ENCODE measurements around the gene CBFA2T2. TPM values are rescaled to one million over a fixed set of nuclear protein-coding genes. Genes with fewer than 3 reads are reported as not detected.
"Not testable (repeated sequence)": the region's sequence is repeated elsewhere in the genome, so short reads cannot be mapped to it uniquely, and the experiment has no call there.

CBFA2T2 gene
- total RNA-seq, 2 experiments from 2014 or later, result 10.2 to 10.9 TPM

- ATAC-seq (no peak), DNase-seq (no peak)
- Mint-ChIP-seq H3K4me1 (ENCODE audit: low read depth) (peaks cover 10% of the 10 kb centered on the region), H3K9me3 (no peaks in the 10 kb centered on the region), H3K27ac (no peak overlapping the region), H3K27me3 (no peaks in the 10 kb centered on the region), H3K36me3 (ENCODE audit: low read depth) (no peaks in the 10 kb centered on the region), H3K4me3 (no peak overlapping the region)
- intact Hi-C loops (cut with micrococcal nuclease), result no loop called here
- TF ChIP-seq CTCF (IDR thresholded peaks at IDR 0.05), result no peak
- POLR2A ChIA-PET, result interaction anchor here (0.9 to 1.0 kb wide), 2 partner anchors 19 to 406 kb away, joined by 3 read pairs; no protein-coding TSS in a partner anchor
- CTCF ChIA-PET, result no interaction called here
Observed at GRCh38 chr20:33694639-33695012, 204.7 kb downstream of the CBFA2T2 start.

- no peak for TF ChIP-seq CTCF (IDR thresholded peaks at IDR 0.05)
- no peaks in the 10 kb centered on the region for H3K36me3 Mint-ChIP-seq (ENCODE audit: low read depth)
- H3K27me3 Mint-ChIP-seq, result no peaks in the 10 kb centered on the region
Observed at GRCh38 chr20:33696448-33696847, 206.6 kb downstream of the CBFA2T2 start.

GRCh38 chr20:33697129-33697528, 207.2 kb downstream of the CBFA2T2 start:
- ChIA-PET POLR2A (interaction anchor here (0.8 to 1.0 kb wide), 2 partner anchors 17 to 22 kb away, joined by 3 read pairs; no protein-coding TSS in a partner anchor), CTCF (no interaction called here)
- no peak for TF ChIP-seq CTCF (IDR thresholded peaks at IDR 0.05)
- H3K27ac Mint-ChIP-seq, result no peak overlapping the region
- DNase-seq, result no peak
- H3K4me1 Mint-ChIP-seq (ENCODE audit: low read depth), result peaks cover under 1% of the 10 kb centered on the region
- intact Hi-C loops (cut with micrococcal nuclease), result no loop called here
- no peaks in the 10 kb centered on the region for H3K36me3 Mint-ChIP-seq (ENCODE audit: low read depth)
- no peaks in the 10 kb centered on the region for H3K9me3 Mint-ChIP-seq
- no peak for ATAC-seq
- no peaks in the 10 kb centered on the region for H3K27me3 Mint-ChIP-seq
- no peak overlapping the region for H3K4me3 Mint-ChIP-seq

More at GRCh38 chr20:33696448-33696847, 206.6 kb downstream of the CBFA2T2 start:
- DNase-seq, result no peak
- Mint-ChIP-seq H3K9me3 (no peaks in the 10 kb centered on the region), H3K27ac (no peak overlapping the region), H3K4me1 (ENCODE audit: low read depth) (peaks cover 3% of the 10 kb centered on the region), H3K4me3 (no peak overlapping the region)
- ChIA-PET POLR2A (interaction anchor here (1.0 kb wide), 1 partner anchor 23 kb away, joined by 3 read pairs; no protein-coding TSS in a partner anchor), CTCF (no interaction called here)
- no peak for ATAC-seq
- intact Hi-C loops (cut with micrococcal nuclease), result no loop called here

- CTCF ChIA-PET; ATAC-seq; H3K36me3 Mint-ChIP-seq (ENCODE audit: low read depth); intact Hi-C loops (cut with micrococcal nuclease); H3K27me3 Mint-ChIP-seq; H3K4me3 Mint-ChIP-seq; DNase-seq; H3K4me1 Mint-ChIP-seq (ENCODE audit: low read depth); H3K9me3 Mint-ChIP-seq; POLR2A ChIA-PET; H3K27ac Mint-ChIP-seq: not testable (repeated sequence)
Observed at GRCh38 chr20:33698966-33699365, 209.1 kb downstream of the CBFA2T2 start.

Other genes with a start within 250 kb of the CBFA2T2 start
- gene BPIFB1, start 206.9 kb upstream of the CBFA2T2 start, total RNA-seq, result not detected
- gene CDK5RAP1, start 88.6 kb upstream of the CBFA2T2 start, total RNA-seq, result 10 to 100 TPM; 35.4 to 38.2 TPM
- gene SNTA1, start 46.3 kb upstream of the CBFA2T2 start, total RNA-seq, result 1 to 10 TPM; 5.6 to 5.8 TPM
- gene C20orf144, start 172.2 kb downstream of the CBFA2T2 start, total RNA-seq, result under 1 TPM; 0.29 to 0.36 TPM
- gene ACTL10, start 176.8 kb downstream of the CBFA2T2 start, total RNA-seq, result 1 to 10 TPM; 2.4 TPM
- 10 to 100 TPM; 13.7 to 16.0 TPM for gene NECAB3, start 184.3 kb downstream of the CBFA2T2 start, total RNA-seq
- 10 to 100 TPM; 71.2 to 72.0 TPM for gene E2F1, start 196.3 kb downstream of the CBFA2T2 start, total RNA-seq
- gene PXMP4, start 230.2 kb downstream of the CBFA2T2 start, total RNA-seq, result 1 to 10 TPM; 6.9 to 7.3 TPM
- gene ZNF341, start 241.9 kb downstream of the CBFA2T2 start, total RNA-seq, result 1 to 10 TPM; 4.3 to 5.0 TPM